ENCODE results near the gene ALG8.
"Not testable (repeated sequence)": the region's sequence is repeated elsewhere in the genome, so short reads cannot be mapped to it uniquely, and the experiment has no call there.

Gene ALG8

DNA sequence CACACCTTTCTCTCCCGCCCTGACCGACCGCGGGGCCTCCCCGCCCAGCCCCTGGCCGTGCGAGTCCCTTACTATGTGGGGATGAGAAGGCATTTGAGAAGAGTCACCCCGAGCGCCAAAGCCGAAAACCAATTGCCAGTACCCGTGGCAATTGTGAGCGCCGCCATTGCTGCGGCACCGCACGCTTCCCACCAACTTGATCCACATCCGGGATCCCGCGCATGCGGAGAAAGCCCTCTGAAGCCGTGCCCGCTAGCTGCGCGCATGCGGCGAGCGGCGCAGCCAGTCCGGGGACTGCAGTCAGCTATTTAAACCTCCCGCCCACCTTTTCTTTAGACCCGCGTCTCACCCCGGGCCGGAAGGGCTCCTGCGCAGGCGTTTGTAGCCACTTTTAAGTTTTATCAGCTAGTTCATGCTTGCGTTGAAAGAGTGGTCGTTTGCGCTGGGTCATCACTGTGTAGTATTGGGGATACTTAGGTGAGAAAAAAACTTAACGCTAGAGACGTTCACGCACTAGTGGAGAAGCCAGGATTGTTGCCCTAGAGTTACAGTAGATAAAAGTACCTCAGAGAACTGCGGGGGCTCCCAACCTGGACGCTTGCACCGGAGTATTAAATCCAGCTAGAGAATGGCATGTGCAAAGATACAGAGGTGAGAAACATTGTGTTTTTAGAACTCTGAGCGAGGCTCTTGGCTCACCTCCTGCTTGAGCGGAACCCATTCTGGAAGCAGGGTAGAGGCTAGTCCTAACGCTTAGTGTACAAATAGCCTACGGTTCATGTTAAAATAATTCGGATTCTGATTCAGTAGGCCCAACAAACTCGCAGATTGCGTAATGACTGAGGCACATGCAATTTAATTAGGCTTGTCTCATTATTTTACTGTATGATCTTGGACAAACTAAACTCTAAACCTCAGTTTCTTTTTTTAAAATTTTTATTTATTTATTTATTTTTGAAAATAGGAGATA lies at the start of gene ALG8:
Gene ALG8 (minus strand): TSS at position 205 of the 970 bp plus-strand sequence. CDS start 38 bp downstream, at position 167.
- DNase-seq (ENCODE audit: low read depth in 3 of 3), result peak; percentile 90 to 96 (median 94)

DNA sequence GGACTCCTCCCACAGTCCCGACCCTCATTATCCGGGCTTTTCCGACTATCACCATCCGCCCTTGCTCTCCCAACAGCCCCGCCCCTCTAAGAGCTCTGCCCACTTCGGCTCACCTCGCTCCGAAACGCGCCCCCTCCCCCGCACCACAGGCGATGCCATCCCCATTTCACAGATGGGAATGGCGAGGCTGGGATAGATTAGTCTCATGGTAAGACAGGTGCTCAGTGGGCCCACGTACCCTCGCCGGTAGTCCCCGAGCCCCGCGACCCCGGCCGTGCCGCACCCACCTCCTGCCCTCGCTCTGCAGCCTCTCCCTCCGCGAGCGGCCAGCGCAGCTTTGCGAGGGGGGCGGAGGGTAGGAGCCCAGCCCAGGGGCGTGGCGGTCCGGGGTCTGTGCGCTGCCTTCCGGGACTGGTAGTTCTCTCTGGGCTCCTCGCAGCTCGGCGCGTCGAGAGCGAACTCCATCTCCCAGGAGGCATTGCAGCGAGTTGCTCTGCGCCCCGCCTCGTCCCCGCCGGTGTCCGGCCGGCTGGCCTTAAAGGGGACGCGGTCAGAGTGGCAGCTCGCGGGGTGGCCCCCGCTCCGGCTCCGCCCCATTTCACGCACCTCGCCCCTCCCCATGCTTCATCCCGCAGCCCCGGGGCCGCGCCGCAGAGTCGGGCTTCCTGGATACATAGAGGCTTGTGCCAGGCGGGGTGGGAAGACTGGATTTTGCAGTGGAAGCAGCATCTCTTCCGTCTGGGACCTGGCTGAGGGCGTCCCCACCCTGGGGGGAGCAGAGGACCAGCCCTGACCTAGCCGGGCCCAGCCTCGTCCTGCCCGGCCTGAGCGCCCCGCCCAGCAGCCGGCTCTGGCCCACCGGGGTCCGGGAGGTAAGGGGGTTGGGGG lies 49.1 kb upstream of the ALG8 start, which contains the start of the genes KCTD21 and USP35:
Gene KCTD21 (minus strand): TSS at position 341 of the 888 bp plus-strand sequence. CDS start 14,072 bp downstream, outside the sequence.
Gene USP35 (plus strand): TSS at position 634 of the 888 bp plus-strand sequence. CDS start 7,327 bp downstream, outside the sequence.
- peak; percentile 84 to 94 (median 87) for DNase-seq (ENCODE audit: low read depth in 3 of 3)

DNA sequence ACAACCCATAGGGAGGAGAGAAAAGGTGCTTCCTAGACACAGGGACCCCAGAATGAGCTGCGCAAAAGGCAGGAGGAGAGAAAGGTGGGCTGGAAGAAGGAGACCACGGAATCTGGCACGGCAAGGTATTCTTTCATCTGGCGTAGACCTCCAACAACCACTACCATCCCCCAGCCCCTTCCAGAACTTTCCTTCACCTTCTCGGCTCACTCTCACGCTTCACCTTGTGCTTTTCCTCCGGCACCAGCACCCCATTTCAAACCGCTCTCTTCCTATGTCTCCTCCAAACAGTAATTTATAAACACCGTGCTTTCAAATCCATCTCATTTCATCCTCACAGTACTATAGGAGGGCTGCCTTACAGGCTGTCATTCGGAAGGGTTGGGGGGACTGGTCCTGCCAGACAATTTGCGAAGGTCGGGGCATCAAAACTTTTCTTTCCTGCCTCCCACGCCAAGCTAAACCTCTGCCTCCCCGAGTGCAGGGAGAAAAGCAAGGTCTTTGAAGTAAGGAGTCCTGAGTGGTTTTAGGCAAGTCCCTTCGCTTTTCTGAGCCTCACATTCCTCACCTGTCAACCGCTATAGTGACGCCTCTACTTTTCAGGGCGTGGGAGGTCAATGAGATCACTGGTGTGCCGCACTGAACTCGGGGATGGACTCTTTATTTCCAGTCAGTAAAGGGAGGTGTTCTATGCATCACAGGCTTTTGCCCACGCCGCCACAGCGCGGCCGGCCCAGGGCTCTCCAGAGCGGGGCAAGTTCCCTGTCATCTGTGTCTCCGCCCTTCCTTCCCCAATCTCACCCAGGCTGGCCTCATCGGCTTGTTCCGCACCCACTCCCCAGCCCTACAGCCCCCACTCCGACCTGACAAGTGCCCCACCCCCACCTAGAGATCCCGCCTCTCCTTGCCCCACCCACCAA lies 48.2 kb upstream of the ALG8 start:
- peak; percentile 55 to 78 (median 70) for DNase-seq (ENCODE audit: low read depth in 3 of 3)

DNA sequence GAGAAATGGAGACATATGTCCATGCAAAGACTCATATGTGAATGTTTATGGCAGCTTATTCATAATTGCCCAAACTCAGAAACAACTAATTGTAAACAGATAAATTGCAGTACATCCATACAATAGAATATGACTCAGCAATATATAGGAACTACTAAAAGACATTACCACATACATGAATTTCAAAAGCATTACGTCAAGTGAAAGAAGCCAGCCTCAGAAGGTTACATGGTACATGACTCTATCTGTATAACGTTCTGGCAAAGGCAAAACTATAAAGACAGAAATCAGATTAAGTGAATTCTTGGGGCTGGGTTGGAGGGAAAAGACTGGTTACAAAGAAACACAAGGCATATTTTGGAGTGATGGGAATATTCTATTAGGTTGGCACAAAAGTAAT lies 41.8 kb upstream of the ALG8 start:
- no peak for DNase-seq (ENCODE audit: low read depth in 3 of 3)

DNA sequence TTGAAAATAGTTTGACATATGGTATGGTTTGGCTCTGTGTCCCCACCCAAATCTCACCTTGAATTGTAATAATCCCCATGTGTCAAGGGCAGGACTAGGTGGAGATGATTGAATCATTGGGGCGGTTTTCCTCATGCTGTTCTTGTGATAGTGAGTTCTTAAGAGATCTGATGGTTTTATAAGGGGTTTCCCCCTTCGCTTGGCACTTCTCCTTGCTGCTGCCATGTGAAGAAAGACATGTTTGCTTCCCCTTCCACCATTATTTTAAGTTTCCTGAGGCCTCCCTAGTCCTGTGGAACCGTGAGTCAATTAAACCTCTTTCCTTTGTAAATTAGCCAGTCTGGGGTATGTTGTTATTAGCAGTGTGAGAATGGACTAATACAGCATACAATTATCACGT lies 41.3 kb upstream of the ALG8 start:
- no peak for DNase-seq (ENCODE audit: low read depth in 3 of 3)

DNA sequence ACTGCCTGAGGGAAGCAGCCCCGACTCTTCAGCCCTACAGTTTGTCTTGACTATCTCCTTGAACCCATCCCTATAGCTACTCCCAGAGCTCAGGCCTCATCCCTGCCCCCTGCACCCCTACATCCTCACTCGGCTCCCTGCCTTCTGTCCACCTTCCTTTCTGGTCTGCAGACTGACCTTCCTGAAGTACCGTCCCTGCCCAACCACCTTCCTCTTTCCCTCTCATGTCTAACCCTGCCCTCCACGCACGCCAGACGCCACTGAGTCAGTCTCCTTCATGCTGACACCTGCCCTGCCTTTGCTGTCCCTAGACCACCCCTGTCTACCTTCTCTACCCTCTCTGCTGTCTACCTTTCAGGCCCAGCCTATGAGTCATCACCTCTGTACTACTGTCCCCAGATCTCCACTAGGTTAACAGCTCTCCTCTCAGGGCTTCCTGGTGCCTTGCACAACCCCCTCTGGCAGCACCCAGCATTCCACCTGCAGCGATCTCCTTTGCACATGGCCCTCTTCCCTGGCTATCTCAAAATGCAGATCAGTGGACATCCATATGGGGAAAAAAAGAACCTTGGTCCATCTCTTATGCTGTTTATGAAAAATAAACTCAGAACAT lies 40.1 kb upstream of the ALG8 start:
- no peak for DNase-seq (ENCODE audit: low read depth in 3 of 3)

DNA sequence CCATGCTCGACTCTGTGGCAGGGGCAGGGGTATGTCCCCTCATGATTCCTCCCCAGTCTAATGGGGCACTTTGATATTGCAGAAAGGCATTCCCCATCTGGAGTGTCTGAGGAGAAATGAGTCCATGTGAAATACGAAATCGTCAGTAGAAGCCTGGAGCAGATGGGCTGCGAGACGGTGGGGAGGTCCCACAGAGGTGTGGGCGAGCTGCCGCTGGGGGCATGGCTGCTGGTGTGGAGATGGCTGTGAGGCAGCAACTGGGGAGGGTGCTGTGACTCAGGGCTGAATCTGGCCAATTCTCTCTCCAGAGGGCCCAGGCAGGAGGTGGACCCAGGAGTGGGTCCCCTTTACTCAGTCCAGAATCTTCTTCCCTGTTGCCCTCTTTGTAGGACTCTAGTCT lies 37.8 kb upstream of the ALG8 start:
- no peak for DNase-seq (ENCODE audit: low read depth in 3 of 3)

DNA sequence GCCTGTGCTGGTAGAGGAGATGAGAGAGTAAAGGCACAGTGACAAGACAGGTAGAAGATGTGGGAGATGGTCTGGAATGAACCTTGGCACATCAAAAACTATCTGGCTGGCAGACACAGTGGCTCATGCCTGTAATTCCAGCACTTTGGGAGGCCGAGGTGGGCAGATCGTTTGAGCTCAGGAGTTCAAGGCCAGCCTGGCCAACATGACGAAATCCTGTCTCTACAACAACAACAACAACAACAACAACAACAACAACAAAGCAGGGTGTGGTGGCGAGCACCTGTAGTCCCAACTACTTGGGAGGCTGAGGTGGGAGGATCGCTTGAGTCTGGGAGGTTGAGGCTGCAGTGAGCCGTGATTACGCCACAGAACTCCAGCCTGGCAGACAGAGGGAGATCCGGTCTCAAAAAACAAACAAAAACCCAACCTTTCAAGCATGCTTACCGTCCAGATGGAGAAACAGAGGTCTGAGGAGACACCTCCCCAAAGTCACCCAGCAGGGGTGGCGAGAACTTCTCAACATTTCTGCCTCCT lies 37.2 kb upstream of the ALG8 start:
- DNase-seq (ENCODE audit: low read depth in 3 of 3), result no peak

DNA sequence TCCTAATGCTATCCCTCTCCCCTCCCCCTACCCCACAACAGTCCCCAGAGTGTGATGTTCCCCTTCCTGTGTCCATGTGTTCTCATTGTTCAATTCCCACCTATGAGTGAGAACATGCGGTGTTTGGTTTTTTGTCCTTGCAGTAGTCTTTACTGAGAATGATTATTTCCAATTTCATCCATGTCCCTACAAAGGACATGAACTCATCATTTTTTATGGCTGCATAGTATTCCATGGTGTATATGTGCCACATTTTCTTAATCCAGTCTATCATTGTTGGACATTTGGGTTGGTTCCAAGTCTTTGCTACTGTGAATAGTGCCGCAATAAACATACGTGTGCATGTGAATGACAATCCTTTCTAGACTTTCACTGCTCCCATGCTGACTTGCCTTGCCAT lies 36.4 kb upstream of the ALG8 start:
- DNase-seq (ENCODE audit: low read depth in 3 of 3), result not testable (repeated sequence)

DNA sequence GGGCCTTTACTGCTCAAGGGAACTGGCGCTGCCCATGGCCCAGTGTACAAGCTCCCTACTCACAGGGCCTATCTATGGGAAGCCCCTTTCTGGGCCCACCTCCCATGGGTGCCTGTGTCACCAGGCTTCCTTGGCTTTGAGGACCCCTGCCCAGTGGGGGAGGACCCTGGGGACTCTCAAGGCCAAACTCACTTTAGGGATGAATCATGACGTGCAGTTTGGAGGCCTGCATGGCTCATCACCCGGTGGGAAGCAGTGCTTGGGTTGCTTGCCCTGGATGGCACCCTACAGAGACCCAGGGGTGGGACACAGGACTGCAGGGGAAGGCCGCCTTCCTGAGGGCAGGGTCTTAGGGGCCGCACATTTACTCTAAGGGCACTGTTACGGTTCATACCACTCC lies 32.5 kb upstream of the ALG8 start:
- no peak for DNase-seq (ENCODE audit: low read depth in 3 of 3)

DNA sequence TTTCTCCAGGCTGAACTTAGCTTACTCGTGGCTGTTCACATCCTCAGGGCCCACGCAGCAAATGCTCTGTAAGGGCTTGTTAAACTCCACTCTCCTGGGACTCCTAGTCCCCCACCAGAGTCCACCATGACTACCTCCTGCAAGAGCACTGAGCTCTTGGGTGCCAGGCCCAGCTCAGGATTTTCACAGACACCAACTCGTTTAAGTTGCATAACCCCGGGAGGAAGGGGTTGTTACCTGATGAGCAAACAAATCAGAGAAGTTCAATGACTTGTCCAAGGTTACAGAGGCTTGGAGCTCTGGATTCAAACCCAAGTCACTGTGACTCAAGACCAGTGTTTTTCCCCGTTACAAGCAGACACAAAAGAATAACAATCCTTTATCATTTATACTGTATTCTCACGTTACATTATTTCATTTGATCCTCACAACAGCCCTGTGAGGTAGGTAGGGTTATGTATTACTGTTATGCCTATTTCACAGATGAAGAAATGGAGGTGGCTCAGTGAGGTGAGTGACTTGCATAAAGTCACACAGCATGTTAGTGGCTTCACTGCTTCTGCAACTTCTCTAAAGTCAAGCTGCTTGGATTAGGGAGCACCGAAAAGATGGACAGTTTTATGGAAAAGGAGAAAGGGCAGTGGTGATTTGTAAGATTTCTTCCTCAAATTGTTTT lies 31.6 kb upstream of the ALG8 start:
- DNase-seq (ENCODE audit: low read depth in 3 of 3), result no peak

DNA sequence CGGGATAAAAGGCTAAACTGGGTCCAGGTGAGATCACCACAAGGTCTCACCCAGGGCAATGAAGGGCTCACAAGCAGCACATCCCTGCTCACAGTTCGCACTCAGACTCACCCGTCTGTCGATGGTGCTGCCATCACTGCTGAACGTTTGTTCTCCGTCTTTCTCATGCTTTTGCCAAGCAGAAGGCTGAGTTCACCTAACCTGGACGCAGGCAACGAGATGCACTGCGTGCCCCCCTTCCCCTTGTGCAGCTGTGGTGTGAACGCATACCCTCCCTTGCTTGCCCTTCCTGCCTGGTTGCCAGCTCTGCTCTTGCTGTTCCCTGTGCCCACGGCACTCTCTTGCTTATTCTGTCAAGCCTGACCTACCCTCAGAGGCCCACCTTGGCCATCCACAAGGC lies 31.0 kb upstream of the ALG8 start:
- no peak for DNase-seq (ENCODE audit: low read depth in 3 of 3)

DNA sequence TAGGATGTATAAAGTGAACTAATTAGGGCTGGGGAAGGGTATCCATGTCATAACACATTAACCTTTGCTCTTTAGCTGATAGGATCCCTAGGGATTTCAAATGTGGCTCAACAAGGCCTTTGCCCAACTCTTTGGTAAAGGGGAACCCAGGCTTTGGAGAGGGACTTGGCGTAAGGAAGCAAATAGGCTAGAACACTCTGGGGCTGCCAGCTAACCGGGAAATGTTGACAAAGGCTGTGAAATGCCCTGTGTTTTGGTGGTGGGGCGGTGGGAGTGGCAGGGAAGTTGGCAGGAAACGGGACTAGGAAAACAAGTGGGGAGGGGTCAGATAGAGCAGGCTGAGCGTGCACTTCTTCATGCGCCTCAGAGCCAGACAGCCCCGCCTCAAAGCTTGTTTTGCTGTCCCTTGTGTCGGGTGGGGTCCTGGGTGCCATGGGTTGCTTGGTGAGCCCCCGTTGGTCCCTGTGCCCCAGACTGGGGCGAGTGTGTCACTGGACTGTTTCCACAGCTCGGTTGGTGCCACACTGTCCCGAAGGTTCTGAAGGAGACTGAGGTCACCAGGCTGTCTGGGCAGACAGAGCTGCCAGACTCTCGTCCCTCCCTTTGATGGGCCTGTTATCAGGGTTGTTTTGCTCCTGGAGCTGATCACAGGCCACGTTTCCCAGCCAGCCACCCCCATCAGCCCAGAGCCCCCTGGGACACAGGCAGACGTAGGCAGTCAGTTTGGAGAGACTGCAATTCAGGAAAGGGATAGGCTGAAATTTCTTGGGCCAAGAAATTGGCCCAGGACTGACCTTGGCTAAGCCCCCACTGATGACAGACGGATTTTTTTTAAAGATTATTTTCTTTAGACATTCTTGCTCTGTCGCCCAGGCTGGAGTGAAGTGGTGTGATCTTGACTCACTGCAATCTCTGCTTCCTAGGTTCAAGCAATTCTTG lies 29.4 kb upstream of the ALG8 start:
- DNase-seq (ENCODE audit: low read depth in 3 of 3), result no peak

DNA sequence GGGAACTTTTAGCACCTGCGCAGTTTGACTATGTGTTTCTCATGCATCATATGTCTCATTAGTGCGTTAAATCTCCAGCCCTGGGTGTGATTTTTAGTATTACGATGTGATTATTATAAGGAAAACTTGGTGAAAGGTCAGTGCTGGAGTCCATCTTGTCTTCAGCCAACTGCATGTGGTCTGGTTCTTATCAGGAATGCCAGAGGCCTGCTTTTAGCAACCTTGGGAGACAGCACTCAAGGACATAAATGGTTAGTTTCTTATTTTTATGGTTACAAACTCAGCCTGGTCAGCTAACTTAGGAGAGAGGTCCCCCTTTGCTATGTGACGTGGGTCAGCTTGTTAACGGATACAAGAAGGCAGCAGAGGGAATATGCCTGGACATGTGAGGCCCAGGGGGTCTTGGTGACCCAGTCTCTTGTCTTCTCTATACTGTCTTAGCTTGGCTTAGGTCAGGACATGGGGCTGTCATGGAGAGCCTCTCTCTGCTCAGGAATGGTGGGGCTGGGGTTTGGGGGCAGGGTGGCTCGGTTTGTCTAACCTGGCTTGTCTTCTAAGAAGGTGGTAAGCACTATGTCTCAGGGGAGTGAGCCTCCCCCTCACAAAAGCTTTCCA lies 27.5 kb upstream of the ALG8 start:
- no peak for DNase-seq (ENCODE audit: low read depth in 3 of 3)

DNA sequence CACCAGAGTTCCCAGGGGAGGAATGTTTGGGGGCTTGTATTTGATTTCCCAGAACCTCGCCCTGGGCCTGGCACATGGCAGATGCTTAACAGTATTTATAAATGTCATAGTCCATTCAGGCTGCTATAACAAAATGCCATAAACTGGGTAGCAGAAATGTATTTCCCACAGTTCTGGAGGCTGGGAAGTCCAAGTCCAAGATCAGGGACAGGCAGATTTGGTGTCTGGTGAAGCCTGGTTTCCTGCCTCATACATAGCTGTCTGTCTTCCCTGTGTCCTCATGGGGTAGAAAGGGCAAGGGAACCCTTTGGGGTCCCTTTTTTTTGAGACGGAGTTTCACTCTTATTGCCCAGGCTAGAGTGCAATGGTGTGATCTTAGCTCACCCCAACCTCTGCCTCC lies 25.0 kb upstream of the ALG8 start:
- DNase-seq (ENCODE audit: low read depth in 3 of 3), result no peak

DNA sequence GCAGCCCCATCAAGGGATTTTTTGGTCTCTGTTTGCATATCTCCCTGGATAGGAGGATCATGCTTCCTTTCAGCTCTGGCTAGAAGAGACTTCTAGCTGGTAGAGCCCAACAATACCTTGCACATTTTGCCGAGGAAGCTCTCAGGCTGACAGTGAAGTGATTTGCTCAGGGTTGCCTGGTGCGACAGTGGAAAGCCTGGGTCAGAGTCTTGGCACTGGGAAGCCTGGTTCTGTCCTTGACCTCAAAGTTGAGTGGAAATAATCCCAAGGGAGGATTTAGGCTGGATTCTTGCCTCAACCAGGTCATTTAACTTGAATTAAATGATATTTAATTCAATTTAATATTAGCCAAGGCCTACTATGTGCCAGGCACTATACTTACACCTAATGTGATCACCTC lies 24.4 kb upstream of the ALG8 start:
- no peak for DNase-seq (ENCODE audit: low read depth in 3 of 3)

DNA sequence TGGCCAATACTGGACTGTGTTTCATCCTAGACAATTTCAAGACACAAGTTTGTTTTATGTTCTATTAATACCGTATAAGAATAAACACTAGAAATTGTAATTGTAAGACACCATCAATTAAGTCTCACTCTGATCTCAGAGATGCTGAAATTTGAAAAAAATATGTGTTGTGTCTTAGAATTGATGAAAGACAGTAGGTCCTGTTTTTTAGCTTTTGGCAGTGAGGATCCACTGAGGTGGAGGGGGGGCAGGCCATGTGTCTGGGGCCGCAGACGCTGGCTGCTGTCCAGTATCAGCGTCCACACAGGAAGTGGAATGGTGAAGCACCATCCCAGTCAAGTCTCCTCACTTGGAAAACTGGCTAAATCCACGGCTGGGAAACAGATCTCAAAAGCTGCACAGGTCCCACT lies 22.5 kb upstream of the ALG8 start:
- DNase-seq (ENCODE audit: low read depth in 3 of 3), result no peak

DNA sequence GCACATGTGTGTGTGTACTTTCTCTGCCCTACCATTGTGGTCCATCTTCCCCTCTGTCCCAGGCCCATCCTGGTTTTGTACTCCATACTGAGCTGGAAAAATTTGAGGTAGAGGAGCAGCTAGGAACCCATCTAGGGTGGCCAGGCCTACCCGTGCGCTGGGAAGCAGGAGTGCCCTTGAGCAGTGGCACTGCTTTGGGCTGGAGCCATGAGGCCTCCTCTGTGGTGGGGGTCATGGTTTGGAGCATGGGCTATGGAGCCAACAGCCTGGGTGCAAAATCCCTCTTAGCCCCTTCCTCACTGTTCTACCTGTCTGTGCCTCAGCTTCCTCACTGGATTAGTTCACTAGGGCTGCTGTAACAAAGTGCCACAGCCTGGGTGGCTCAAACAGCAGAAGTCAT lies 21.9 kb upstream of the ALG8 start:
- DNase-seq (ENCODE audit: low read depth in 3 of 3), result no peak
